Aorta (tissue), 5 donors: ENCODE data around the gene ZDHHC11. TPM values are rescaled to one million over a fixed set of nuclear protein-coding genes. Genes with fewer than 3 reads are reported as not detected.

ENCODE experiments used
- ATAC-seq: fragments of 200-7000 bp; cut with Tn5 transposase; one replicate; pipeline ENCODE4 v1.9.1; 2022; ENCODE audit warnings: moderate library complexity; ENCODE audit not compliant: low FRiP score
- DNase-seq, 2 donors: peaks; one replicate each; pipeline ENCODE4 v3.0.0-alpha.2; 2020
- H3K27ac ChIP-seq, 2 donors: one replicate each; pipeline ENCODE4 v1.5.1; 2013; ENCODE audit warnings: low read length in 2 of 2, mild to moderate bottlenecking in 2 of 2, moderate library complexity in 2 of 2, control low read depth in 1 of 2, inconsistent platforms in 1 of 2, low read depth in 1 of 2
- H3K27me3 ChIP-seq, 2 donors: one replicate each; pipeline ENCODE4 v1.6.1; 2013; ENCODE audit warnings: control low read depth in 1 of 2, low read length in 1 of 2, mild to moderate bottlenecking in 1 of 2, moderate library complexity in 1 of 2; ENCODE audit not compliant: insufficient read depth in 2 of 2, control insufficient read depth in 1 of 2
- H3K36me3 ChIP-seq, 2 donors: one replicate each; pipeline ENCODE4 v1.6.1; 2013; ENCODE audit warnings: control low read depth in 1 of 2, low read length in 1 of 2, mild to moderate bottlenecking in 1 of 2; ENCODE audit not compliant: insufficient read depth in 2 of 2, control insufficient read depth in 1 of 2
- H3K4me1 ChIP-seq, 2 donors: one replicate each; pipeline ENCODE4 v1.6.1; 2013; ENCODE audit warnings: low read length in 2 of 2, control low read depth in 1 of 2, mild to moderate bottlenecking in 1 of 2, moderate library complexity in 1 of 2; ENCODE audit not compliant: insufficient read depth in 2 of 2, control insufficient read depth in 1 of 2
- H3K4me3 ChIP-seq, 2 donors: one replicate each; pipeline ENCODE4 v1.5.1; 2013; ENCODE audit warnings: low read length in 2 of 2, control low read depth in 1 of 2, mild to moderate bottlenecking in 1 of 2
- H3K9me3 ChIP-seq: one replicate; pipeline ENCODE4 v1.6.1; 2013; ENCODE audit warnings: mild to moderate bottlenecking, low read length; ENCODE audit not compliant: control insufficient read depth
- WGBS, 2 donors: extraction: QIAGEN DNeasy Blood & Tissue Kit; methylation state at CpG; one replicate each; pipeline ENCODE4 v1.1.7; 2013; 5-methylcytosine and 5-hydroxymethylcytosine counted together
- intact Hi-C, 2 donors: fragments of 100-400 bp; cut with DNase I; formaldehyde crosslinking; loops; one replicate each; pipeline versions ENCODE4 v1.14.2 to v1.15.0; 2022
- polyA plus RNA-seq, 2 donors: library from polyadenylated mRNA; stranded (reverse); fragments of 200-250 nt; gene quantifications; one replicate each; pipeline ENCODE4 v1.2.3, GENCODE V29; 2013
- total RNA-seq, 2 donors: library from RNA; stranded (reverse); fragmentation: NEBNext Ultra II Directional; extraction: Animal tissue kit (Norgen Biotek cat#: 25700); gene quantifications; one replicate each; pipeline ENCODE4 v1.2.1, GENCODE V29; 2021
- donor health status: healthy with polysubstance abuse.
- donor health status: Bipolar disorder and iron deficiency.
- donor health status: DM: no; HTN: no; CAD: no.
- donor health status: DM: no; HTN: no; CAD: no.
- donor health status: DM: yes; HTN: yes; CAD: no.

Gene ZDHHC11
- total and polyA plus RNA-seq, 4 donors = 1.5 to 26.0 (median 6.2) TPM

DNA sequence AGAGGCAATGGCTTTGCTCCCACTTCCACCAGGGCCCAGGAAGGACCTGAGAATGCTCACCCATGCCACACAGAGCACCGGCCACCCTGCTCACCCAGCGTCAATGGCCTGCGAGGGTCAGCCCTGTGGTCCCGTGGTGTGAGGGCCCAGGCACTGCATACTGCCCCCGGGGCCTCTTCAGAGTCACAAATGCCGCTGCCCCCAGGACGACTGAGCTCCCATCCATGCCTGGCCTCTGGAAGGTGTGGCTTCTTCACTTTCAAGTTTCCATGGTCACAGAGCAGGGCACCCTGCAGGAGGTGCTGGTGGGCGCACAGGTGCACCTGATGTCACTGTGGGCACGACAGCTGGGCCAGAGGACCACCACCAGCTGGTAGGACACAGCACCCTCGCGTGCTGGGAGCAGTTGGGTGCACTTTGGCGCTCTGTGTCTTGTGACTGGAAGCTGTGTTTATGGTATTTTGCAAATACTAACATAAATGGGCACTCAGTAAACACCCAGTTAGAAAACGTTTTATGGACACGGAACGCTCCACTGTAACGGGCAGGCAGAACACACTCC lies 12.5 kb upstream of the ZDHHC11 start:
- H3K9me3 ChIP-seq = no peaks in the 10 kb centered on the region
- intact Hi-C loops = no loop called here
- H3K36me3 ChIP-seq = peaks cover 0 to 14% of the 10 kb centered on the region in 2 donors
- no peak overlapping the region for H3K4me3 ChIP-seq
- DNase-seq (no peak), ATAC-seq (no peak)
- WGBS, 2 donors = 87 to 91% methylated on average over 16 of the region's 16 CpGs
- no peaks in the 10 kb centered on the region for H3K4me1 ChIP-seq
- H3K27ac ChIP-seq = no peak overlapping the region
- no peaks in the 10 kb centered on the region for H3K27me3 ChIP-seq

DNA sequence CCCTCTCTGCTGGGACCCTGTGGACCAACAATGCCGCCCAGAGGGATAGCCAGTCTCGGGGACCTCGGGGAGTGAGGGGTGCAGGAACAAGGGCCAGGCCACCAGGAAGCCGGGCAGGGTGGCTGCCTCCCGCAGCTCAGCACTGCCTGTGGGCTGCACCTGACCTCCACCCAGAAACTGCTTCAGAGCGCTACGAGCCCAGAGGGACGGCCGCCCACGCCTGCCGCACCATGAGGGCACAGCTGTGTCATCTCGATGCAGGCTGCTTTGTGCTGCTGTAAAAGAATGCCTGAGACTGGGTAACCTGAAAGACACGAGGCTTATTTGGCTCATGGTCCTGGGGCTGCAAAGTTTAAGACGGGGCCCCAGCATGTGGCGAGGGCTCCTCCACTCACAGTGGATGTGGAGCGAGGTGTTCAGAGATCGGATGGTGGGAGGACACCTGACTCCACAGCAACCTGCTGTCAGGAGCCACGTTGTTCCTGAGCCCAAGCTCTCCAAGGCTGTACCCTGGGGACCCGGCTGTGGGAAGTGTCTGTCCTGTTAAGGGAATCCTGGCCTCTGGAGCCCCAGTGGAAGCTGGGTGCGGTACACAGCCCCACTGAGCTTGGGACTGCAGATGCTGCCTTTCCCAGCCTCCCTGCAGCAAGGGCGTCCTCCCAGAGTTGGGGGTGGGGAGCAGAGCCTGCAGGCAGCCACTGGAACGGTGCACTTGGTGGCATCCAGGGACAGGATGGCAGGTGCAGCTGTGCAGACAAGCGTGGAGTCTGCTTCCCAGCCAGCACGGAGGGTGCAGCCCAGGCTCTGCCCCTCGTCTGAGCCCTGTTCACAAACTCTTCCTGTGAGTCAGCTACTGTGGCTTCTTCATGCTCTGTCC lies 11.8 kb upstream of the ZDHHC11 start:
- Histone ChIP-seq H3K36me3 (peaks cover 0 to 9% of the 10 kb centered on the region in 2 donors), H3K27ac (no peak overlapping the region)

DNA sequence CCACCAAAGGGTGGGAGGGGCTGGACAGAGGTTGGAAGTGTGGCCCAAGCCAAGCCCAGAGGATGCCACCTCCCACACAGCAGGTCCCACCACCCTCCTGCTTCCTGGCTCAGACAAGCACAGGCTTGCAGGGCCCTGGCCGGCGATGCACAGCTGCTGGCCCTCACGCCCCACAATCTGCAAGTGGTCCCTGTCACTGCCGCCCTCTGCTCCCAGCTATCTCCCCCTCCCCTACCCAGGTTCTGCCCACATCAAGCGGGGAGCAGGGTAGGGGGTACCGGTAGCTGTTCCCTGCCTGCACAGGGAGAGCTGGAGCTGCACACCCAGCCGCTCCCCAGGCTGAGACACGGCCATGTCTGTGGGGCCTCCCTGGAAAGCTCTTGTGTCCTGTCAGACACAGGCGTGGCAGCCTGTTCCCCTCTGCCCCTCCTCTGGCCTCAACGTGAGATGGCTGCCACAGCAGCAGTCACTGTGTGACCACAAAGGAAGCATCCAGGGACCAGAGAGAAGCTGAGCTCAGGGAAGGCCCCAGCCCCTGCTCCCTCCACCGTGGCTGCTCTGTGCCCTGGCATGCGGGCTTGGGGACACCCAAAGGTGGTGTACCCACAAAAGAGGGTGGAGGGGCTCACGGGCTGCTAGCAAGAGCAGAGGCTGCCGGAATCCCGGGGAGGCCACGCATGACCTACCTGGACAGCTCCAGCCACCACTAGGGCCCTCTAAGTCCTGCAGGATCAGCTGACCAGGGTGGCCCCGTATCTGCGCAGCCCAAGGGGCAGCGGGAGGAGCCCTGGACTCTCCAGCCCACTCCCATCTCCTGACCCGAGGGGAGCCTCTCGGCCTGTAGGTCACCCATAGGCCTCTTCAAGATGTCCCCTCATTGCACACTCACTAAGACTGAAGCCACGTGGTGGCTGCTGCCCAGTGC lies 10.9 kb upstream of the ZDHHC11 start:
- intact Hi-C loops = no loop called here
- H3K27ac ChIP-seq = no peak overlapping the region
- 84 to 86% methylated on average over 20 to 22 of the region's 22 CpGs for WGBS, 2 donors
- H3K9me3 ChIP-seq = no peaks in the 10 kb centered on the region
- H3K27me3 ChIP-seq = no peaks in the 10 kb centered on the region
- no peak overlapping the region for H3K4me3 ChIP-seq
- DNase-seq (no peak), ATAC-seq (no peak)
- H3K36me3 ChIP-seq = peaks cover 0 to 8% of the 10 kb centered on the region in 2 donors
- no peaks in the 10 kb centered on the region for H3K4me1 ChIP-seq

More for the DNA sequence above, 11.8 kb upstream of the ZDHHC11 start:
- 79 to 85% methylated on average over 24 to 25 of the region's 25 CpGs for WGBS, 2 donors
- ATAC-seq = no peak
- intact Hi-C loops = no loop called here
- no peaks in the 10 kb centered on the region for H3K4me1 ChIP-seq
- DNase-seq = no peak
- no peaks in the 10 kb centered on the region for H3K9me3 ChIP-seq
- no peak overlapping the region for H3K4me3 ChIP-seq
- no peaks in the 10 kb centered on the region for H3K27me3 ChIP-seq

DNA sequence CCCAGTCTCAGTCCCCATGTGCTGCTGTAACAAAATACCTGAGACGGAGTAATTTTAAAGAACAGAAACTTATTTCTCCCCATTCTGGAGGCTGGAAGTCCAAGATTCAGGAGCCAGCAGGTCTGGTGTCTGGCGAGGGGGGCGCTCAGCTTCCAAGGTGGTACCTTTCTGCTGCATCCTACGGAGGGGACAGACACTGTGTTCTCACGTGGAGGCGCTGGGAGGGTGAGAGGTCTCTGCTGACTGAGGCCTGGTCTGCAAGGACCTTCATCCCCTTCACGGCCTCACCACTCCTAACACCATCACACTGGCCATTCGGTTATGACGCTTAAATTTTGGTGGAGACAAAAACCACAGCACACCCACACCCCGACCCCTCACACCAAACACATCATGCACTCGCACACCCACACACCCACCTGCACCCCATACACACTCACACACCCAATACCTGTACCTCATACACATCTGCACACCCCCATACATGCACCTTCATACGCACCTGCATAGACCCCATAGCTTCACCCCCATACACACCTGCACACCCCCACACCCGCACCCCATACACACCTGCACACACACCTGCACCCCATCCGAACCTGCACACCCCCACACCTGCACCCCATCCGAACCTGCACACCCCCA lies 9.8 kb upstream of the ZDHHC11 start:
- peaks cover 0 to 8% of the 10 kb centered on the region in 2 donors for H3K36me3 ChIP-seq
- no peaks in the 10 kb centered on the region for H3K4me1 ChIP-seq
- H3K27ac ChIP-seq = no peak overlapping the region
- intact Hi-C loops = no loop called here
- no peak overlapping the region for H3K4me3 ChIP-seq
- WGBS, 2 donors = 94% methylated on average over 15 of the region's 15 CpGs
- DNase-seq = no peak
- H3K27me3 ChIP-seq = no peaks in the 10 kb centered on the region
- H3K9me3 ChIP-seq = no peaks in the 10 kb centered on the region
- ATAC-seq = no peak

DNA sequence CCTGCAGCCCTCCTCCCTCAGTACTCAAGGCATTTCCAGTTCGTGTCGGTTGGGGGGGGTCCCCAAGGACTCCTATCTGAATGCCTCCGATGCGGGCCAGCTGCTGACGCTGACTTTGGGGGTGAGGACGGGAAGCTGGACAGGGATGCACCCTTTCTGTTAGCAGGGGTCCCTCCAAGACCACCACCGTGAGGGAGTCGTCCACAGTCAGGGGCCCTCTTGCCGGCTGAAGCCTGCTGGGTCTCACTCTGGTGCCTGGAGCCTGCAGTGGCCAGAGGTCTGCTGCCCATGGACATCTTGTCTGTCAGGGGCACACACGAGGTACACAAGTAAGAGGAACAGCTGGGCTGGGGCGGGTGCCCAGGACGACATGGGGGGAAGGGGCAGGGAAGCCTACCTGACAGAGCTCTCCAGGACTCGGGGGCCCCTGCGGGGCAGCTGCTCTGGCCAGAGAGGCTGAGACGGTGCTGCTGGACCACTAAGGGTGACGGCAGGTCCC lies 9.1 kb upstream of the ZDHHC11 start:
- peaks cover 0 to 4% of the 10 kb centered on the region in 2 donors for H3K36me3 ChIP-seq
- WGBS, 2 donors = 79 to 81% methylated on average over 16 of the region's 16 CpGs
- ATAC-seq = no peak
- no peaks in the 10 kb centered on the region for H3K4me1 ChIP-seq
- no peak for DNase-seq
- intact Hi-C loops = no loop called here
- no peaks in the 10 kb centered on the region for H3K27me3 ChIP-seq
- H3K4me3 ChIP-seq = no peak overlapping the region
- H3K27ac ChIP-seq = no peak overlapping the region
- H3K9me3 ChIP-seq = no peaks in the 10 kb centered on the region

DNA sequence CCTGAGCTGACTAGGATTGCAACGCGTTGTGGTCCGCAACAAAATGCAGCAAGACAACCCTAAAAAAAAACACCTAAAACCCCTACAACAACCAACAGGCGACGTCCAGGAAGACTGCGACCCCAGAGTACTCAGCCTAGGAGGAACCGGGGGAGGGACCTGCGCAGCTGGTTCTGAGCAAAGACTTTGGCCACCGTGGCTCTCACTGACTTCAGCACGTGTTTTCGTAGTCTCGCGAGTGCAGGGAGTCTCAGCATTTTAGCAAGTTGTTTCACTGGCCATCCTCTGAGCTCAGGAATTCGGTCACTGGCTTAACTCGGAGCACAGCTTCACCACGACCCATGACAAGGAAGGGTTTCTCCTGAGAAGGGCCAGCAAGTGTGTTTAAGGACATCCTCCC lies 8.6 kb upstream of the ZDHHC11 start:
- H3K4me1 ChIP-seq = no peaks in the 10 kb centered on the region
- WGBS, 2 donors = 83% methylated on average over 16 of the region's 16 CpGs
- no peak overlapping the region for H3K27ac ChIP-seq
- H3K9me3 ChIP-seq = no peaks in the 10 kb centered on the region
- ATAC-seq = no peak
- H3K36me3 ChIP-seq = peaks cover 0 to 3% of the 10 kb centered on the region in 2 donors
- peak in 1 of 2 donors; percentile 17 for DNase-seq
- H3K27me3 ChIP-seq = no peaks in the 10 kb centered on the region
- H3K4me3 ChIP-seq = no peak overlapping the region
- intact Hi-C loops = no loop called here

DNA sequence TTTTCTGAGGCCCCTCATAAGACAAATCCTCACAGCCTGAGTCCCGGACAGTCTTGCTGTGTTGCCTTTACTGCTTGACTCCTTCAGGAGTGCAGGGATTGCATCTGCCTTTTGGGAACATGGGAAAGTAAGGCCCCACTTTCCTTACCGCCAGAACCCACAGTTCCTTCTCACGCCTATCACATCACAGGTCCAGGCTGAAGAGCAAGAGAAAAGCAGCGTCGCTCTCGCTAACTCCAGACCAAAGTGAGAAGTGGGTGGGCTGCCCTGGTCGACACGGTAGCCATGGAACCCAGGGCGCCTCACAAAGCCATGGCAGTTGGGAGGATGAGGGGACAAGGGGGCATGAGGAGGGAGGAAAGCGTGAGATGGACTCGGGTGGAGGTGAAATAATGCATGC lies 7.9 kb upstream of the ZDHHC11 start:
- no peak for DNase-seq
- Histone ChIP-seq H3K27ac (no peak overlapping the region), H3K9me3 (no peaks in the 10 kb centered on the region), H3K27me3 (no peaks in the 10 kb centered on the region), H3K4me1 (no peaks in the 10 kb centered on the region), H3K36me3 (peaks cover 0 to under 1% of the 10 kb centered on the region in 2 donors), H3K4me3 (no peak overlapping the region)
- 83 to 84% methylated on average over 11 of the region's 11 CpGs for WGBS, 2 donors
- ATAC-seq = no peak
- intact Hi-C loops = no loop called here
